ENCODE results near the gene USP47.

Gene USP47

GRCh38 chr11:12007769-12008737 lies 166.3 kb downstream of the USP47 start, which contains the start of gene DKK3:
DKK3 (minus strand) TSS chr11:12008626; CDS start chr11:12008582, 44 bp downstream.
- Histone ChIP-seq H3K27ac (ENCODE audit: low read depth, low read length) (no peak within 1 kb of the TSS), H3K4me1 (ENCODE audit: insufficient read depth, low read length) (peaks cover 14% of the 10 kb centered on the region), H3K4me3 (ENCODE audit: low read length) (peak within 1 kb of the TSS; percentile 73), H3K36me3 (ENCODE audit: insufficient read depth, low read length) (no peaks in the 10 kb centered on the region), H3K27me3 (ENCODE audit: insufficient read depth, low read length) (peaks cover 32% of the 10 kb centered on the region), H3K9ac (ENCODE audit: low read depth, low read length) (peak within 1 kb of the TSS; percentile 65), H3K9me3 (ENCODE audit: insufficient read depth, low read depth, low read length) (no peaks in the 10 kb centered on the region)
- WGBS, result 7% methylated on average over 71 of the region's 71 CpGs
